DMS53 treated with DMSO at 0.1 percent for 48 hours (cell line): Measurements from ENCODE around the gene ZNF506.
"Not testable (repeated sequence)": the region's sequence is repeated elsewhere in the genome, so short reads cannot be mapped to it uniquely, and the experiment has no call there.

ENCODE experiments used
- DNase-seq: peaks from one replicate; lab custom pipeline; 2025; ENCODE audit not compliant: unreplicated experiment; lab: John Stamatoyannopoulos, UW

Gene ZNF506

DNA sequence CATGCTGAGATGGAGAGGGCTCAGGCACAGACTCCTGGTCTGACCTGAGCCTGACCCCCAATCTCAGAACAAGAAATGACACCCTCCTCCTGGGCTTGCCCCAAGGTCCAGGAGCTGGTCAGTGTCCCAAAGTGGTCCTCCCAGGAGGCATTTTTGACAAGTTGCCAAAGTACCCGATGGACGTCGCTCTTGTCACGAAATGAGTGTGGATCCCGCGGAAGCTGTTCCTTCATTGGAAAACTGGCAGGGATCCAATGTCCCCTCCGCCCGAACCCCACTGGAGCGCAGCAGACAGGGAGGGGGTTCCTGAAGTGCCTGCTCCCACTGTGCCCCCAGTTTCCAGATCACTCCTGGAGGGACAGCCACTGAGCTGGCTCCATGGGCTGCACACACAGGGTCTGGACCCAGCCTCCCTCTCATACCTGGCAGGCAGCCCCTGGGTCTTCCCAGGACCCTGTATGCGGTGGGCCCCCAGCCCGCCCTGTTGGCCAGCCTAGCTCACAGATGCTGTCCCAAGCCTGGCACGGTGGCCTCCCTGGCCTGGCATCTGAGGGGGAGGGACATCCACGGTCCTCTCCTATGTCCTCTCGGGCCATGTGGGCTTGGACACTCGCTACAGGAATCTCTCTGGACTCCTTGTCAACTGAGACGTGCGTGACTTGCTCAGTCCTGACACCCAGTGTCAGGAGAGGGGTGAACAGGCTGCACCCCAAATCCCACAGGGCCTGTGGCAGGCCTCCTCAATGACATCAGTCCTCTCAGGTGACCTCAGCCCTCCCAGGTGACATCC lies 75.9 kb downstream of the ZNF506 start:
- no peak for DNase-seq

DNA sequence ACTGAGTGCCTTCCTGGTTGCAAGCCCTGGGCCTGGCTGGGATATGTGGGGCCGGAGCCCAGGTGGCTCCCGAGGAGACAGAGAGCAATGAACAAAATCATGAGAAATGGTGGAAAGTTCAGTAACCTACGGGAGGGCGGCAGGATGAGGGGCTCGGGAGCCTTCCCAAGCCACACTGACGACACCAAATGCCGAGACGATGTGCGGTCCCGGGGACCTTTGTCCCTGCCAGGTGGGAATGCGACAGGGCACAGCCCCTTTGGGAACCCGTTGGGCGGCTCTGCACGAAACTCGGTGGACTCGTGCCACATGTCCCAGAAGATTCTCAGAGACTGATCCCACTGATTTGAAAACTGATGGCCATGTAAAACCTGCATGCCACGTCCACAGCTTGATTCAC lies 76.9 kb downstream of the ZNF506 start:
- no peak for DNase-seq

DNA sequence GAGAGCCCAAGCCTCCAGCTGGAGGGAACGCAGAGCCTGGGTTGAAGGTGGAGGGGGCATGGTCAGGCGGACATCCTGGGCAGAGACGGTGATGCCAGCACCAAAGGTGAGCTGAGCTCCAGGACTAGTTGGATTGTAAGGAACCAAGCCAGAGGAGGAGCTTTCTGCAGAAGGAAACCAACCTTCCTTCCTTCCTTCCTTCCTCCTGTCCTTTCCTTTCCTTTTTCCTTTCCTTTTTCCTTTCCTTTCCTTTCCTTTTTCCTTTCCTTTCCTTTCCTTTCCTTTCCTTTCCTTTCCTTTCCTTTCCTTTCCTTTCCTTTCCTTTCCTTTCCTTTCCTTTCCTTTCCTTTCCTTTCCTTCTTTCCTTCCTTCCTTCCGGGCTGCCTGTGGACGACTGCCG lies 77.6 kb downstream of the ZNF506 start:
- DNase-seq, result not testable (repeated sequence)

DNA sequence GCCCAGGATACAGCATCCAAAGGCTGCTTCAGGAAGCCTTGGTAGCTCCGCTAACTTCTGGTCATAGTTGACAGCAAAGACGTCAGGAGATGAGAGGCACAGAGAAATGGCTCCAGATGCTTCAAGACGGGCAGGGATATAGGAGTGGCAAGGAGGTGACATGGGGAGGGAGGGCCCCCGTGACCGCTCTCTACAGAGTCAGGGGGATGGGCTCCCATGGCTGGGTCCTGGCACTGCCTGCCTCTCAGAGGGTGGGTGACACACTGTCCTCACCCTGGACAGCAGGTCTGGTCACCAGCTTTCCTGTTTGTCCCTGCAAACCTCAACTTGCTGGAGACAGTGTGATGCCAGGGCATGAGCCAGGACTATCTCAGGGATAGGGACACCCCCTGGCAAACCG lies 78.4 kb downstream of the ZNF506 start:
- DNase-seq, result no peak

DNA sequence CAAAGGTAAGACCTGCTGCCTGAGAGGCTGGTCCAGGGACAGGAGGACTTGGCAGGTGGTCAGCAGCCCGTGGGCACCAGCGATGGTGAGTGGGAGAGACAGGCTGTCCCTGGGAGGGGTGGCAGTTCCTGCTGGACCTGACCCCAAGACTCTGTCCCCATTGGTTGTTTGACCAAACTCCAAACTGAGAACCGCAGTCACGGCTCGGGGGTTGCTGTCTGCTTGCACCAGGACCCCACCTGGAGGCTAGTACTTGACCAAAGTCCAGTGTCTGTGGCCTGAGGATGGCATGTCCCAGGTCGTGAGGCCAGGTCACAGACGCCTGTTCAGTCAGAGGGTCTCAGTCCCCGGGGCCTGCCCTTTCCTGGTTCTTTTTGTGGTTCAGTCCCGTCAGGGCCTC lies 78.8 kb downstream of the ZNF506 start:
- DNase-seq, result no peak
